ENCODE results near the gene TFPI.
"Not testable (repeated sequence)": the region's sequence is repeated elsewhere in the genome, so short reads cannot be mapped to it uniquely, and the experiment has no call there.

The TFPI gene

GRCh38 chr2:187516630-187517510 is 37.4 kb downstream of the TFPI start:
- H3K27ac ChIP-seq (ENCODE audit: low read depth, low read length); H3K4me3 ChIP-seq (ENCODE audit: low read length); H3K36me3 ChIP-seq (ENCODE audit: control insufficient read depth, insufficient read depth, low read length); H3K4me1 ChIP-seq (ENCODE audit: control insufficient read depth, insufficient read depth, low read length); H3K27me3 ChIP-seq (ENCODE audit: control insufficient read depth, insufficient read depth, low read length); H3K9ac ChIP-seq (ENCODE audit: low read length): not testable (repeated sequence)

GRCh38 chr2:187514930-187515329 is 39.3 kb downstream of the TFPI start:
- H3K9ac ChIP-seq (ENCODE audit: low read length), result no peak overlapping the region
- H3K27me3 ChIP-seq (ENCODE audit: control insufficient read depth, insufficient read depth, low read length), result no peaks in the 10 kb centered on the region
- H3K4me3 ChIP-seq (ENCODE audit: low read length), result no peak overlapping the region
- H3K36me3 ChIP-seq (ENCODE audit: control insufficient read depth, insufficient read depth, low read length), result no peaks in the 10 kb centered on the region
- H3K4me1 ChIP-seq (ENCODE audit: control insufficient read depth, insufficient read depth, low read length), result no peaks in the 10 kb centered on the region
- H3K27ac ChIP-seq (ENCODE audit: low read depth, low read length), result no peak overlapping the region

- H3K4me3 ChIP-seq (ENCODE audit: low read length); H3K27me3 ChIP-seq (ENCODE audit: control insufficient read depth, insufficient read depth, low read length); H3K4me1 ChIP-seq (ENCODE audit: control insufficient read depth, insufficient read depth, low read length); H3K9ac ChIP-seq (ENCODE audit: low read length); H3K27ac ChIP-seq (ENCODE audit: low read depth, low read length); H3K36me3 ChIP-seq (ENCODE audit: control insufficient read depth, insufficient read depth, low read length): not testable (repeated sequence)
Observed at GRCh38 chr2:187514235-187514829, 39.9 kb downstream of the TFPI start.

- H3K4me1 ChIP-seq (ENCODE audit: control insufficient read depth, insufficient read depth, low read length); H3K27ac ChIP-seq (ENCODE audit: low read depth, low read length); H3K4me3 ChIP-seq (ENCODE audit: low read length); H3K27me3 ChIP-seq (ENCODE audit: control insufficient read depth, insufficient read depth, low read length); H3K36me3 ChIP-seq (ENCODE audit: control insufficient read depth, insufficient read depth, low read length); H3K9ac ChIP-seq (ENCODE audit: low read length): not testable (repeated sequence)
Observed at GRCh38 chr2:187513460-187514234, 40.6 kb downstream of the TFPI start.

- Histone ChIP-seq H3K27me3 (ENCODE audit: control insufficient read depth, insufficient read depth, low read length) (no peaks in the 10 kb centered on the region), H3K4me3 (ENCODE audit: low read length) (no peak overlapping the region), H3K4me1 (ENCODE audit: control insufficient read depth, insufficient read depth, low read length) (no peaks in the 10 kb centered on the region), H3K36me3 (ENCODE audit: control insufficient read depth, insufficient read depth, low read length) (no peaks in the 10 kb centered on the region), H3K9ac (ENCODE audit: low read length) (no peak overlapping the region), H3K27ac (ENCODE audit: low read depth, low read length) (no peak overlapping the region)
Observed at GRCh38 chr2:187511356-187512315, 42.6 kb downstream of the TFPI start.

GRCh38 chr2:187510419-187511355 is 43.5 kb downstream of the TFPI start:
- not testable (repeated sequence) for H3K27ac ChIP-seq (ENCODE audit: low read depth, low read length); H3K4me3 ChIP-seq (ENCODE audit: low read length); H3K9ac ChIP-seq (ENCODE audit: low read length); H3K36me3 ChIP-seq (ENCODE audit: control insufficient read depth, insufficient read depth, low read length); H3K4me1 ChIP-seq (ENCODE audit: control insufficient read depth, insufficient read depth, low read length); H3K27me3 ChIP-seq (ENCODE audit: control insufficient read depth, insufficient read depth, low read length)

- H3K4me3 ChIP-seq (ENCODE audit: low read length), result no peak overlapping the region
Observed at GRCh38 chr2:187509667-187510417, 44.4 kb downstream of the TFPI start.

GRCh38 chr2:187506416-187506815 is 47.8 kb downstream of the TFPI start:
- Histone ChIP-seq H3K9ac (ENCODE audit: low read length) (no peak overlapping the region), H3K36me3 (ENCODE audit: control insufficient read depth, insufficient read depth, low read length) (no peaks in the 10 kb centered on the region), H3K4me3 (ENCODE audit: low read length) (no peak overlapping the region), H3K4me1 (ENCODE audit: control insufficient read depth, insufficient read depth, low read length) (no peaks in the 10 kb centered on the region), H3K27me3 (ENCODE audit: control insufficient read depth, insufficient read depth, low read length) (no peaks in the 10 kb centered on the region), H3K27ac (ENCODE audit: low read depth, low read length) (no peak overlapping the region)

More at GRCh38 chr2:187509667-187510417, 44.4 kb downstream of the TFPI start:
- H3K36me3 ChIP-seq (ENCODE audit: control insufficient read depth, insufficient read depth, low read length), result no peaks in the 10 kb centered on the region
- no peaks in the 10 kb centered on the region for H3K27me3 ChIP-seq (ENCODE audit: control insufficient read depth, insufficient read depth, low read length)
- H3K9ac ChIP-seq (ENCODE audit: low read length), result no peak overlapping the region
- no peak overlapping the region for H3K27ac ChIP-seq (ENCODE audit: low read depth, low read length)
- H3K4me1 ChIP-seq (ENCODE audit: control insufficient read depth, insufficient read depth, low read length), result no peaks in the 10 kb centered on the region

- no peak overlapping the region for H3K4me3 ChIP-seq (ENCODE audit: low read length)
- no peaks in the 10 kb centered on the region for H3K27me3 ChIP-seq (ENCODE audit: control insufficient read depth, insufficient read depth, low read length)
- no peaks in the 10 kb centered on the region for H3K36me3 ChIP-seq (ENCODE audit: control insufficient read depth, insufficient read depth, low read length)
- H3K9ac ChIP-seq (ENCODE audit: low read length), result no peak overlapping the region
- no peak overlapping the region for H3K27ac ChIP-seq (ENCODE audit: low read depth, low read length)
- no peaks in the 10 kb centered on the region for H3K4me1 ChIP-seq (ENCODE audit: control insufficient read depth, insufficient read depth, low read length)
Observed at GRCh38 chr2:187505065-187505672, 49.1 kb downstream of the TFPI start.

- H3K27ac ChIP-seq (ENCODE audit: low read depth, low read length), result no peak overlapping the region
- H3K27me3 ChIP-seq (ENCODE audit: control insufficient read depth, insufficient read depth, low read length), result no peaks in the 10 kb centered on the region
- no peaks in the 10 kb centered on the region for H3K36me3 ChIP-seq (ENCODE audit: control insufficient read depth, insufficient read depth, low read length)
- no peak overlapping the region for H3K4me3 ChIP-seq (ENCODE audit: low read length)
- H3K4me1 ChIP-seq (ENCODE audit: control insufficient read depth, insufficient read depth, low read length), result no peaks in the 10 kb centered on the region
- no peak overlapping the region for H3K9ac ChIP-seq (ENCODE audit: low read length)
Observed at GRCh38 chr2:187504312-187504921, 49.8 kb downstream of the TFPI start.
